HG03097 (cell line): ENCODE results near the gene UTS2.

Experiments
- ATAC-seq: cut with Tn5 transposase; IDR thresholded peaks from one replicate; pipeline ENCODE4 v1.9.1; 2021; ENCODE audit not compliant: unreplicated experiment, low FRiP score

UTS2 gene

GRCh38 chr1:7863756-7864328 lies 11.0 kb upstream of the UTS2 start:
- no peak for ATAC-seq

DNA sequence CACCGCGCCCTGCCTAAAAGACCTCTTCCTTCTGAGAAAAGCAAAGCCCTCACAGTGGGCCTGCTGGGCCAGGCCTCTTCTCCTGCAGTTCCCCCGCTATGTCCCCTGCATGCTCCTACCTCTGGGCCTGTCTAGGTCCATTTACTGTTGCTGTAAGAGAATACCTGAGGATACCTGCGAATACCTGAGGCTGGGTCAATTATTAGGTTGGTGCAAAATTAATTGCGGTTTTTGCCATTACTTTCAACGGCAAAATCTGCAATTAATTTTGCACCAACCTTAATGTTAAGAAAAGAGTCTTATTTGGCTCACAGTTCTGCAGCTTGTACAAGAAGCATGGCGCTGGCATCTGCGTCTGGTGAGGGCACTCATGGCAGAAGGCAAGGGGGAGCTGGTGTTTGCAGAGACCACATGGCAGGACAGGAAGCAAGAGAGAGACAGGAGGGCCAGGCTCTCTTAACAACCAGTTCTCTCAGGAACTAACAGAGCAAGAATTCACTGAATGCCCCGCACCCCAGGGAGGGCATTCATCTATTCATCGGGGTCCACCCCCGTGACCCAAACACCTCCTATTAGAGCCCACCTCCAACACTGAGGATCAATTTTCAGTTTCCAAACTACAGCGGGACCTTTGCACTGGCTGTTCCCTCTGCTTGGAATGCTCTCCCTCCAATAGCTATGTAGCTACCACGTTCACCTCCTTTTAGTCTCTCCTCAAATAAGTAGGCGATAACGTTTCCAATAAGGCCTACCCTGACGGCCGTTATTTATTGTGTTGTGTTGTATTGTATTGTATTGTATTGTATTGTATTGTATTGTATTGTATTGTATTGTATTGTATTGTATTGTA lies 9.6 kb upstream of the UTS2 start:
- no peak for ATAC-seq

DNA sequence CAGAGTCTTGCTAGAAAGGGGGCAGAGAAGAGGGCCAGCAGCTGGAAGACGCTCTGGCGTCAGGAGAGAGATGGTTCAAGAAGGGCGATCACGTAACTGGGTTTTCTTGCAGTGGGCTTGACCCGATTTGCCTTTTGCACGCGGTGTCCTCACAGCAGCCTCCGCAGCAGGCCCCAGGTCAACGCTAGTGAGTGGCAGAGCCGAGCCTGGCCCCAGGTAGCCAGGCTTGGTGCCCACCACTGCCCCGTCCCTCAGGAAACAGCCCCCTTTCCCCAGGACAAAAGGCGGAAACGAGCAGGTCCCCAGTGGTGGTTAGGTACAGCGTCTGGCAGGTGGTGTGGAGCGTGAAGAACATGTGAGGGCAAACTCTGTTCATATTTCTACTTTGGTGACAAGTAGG lies 8.6 kb upstream of the UTS2 start:
- no peak for ATAC-seq

- ATAC-seq, result no peak
Measured at GRCh38 chr1:7860130-7860529, 7.3 kb upstream of the UTS2 start.

DNA sequence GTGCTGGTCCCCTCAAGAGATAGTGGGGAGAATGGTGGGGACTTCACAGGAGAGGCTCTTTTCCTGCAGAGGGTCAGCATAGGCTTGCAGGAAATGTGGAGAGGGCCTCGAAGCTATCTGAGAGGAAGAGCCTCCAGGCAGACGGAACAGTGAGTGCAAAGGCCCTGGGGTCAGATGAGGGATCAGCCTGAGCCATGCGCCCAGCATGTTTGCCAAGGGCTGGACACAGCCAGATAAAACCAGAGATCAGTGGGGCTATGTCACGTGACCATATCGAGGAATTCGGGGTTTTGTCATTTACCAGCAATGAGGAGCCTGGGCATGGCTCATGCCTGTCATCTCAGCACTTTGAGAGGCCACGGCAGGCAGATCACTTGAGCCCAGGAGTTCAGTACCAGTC lies 6.5 kb upstream of the UTS2 start:
- ATAC-seq, result no peak

DNA sequence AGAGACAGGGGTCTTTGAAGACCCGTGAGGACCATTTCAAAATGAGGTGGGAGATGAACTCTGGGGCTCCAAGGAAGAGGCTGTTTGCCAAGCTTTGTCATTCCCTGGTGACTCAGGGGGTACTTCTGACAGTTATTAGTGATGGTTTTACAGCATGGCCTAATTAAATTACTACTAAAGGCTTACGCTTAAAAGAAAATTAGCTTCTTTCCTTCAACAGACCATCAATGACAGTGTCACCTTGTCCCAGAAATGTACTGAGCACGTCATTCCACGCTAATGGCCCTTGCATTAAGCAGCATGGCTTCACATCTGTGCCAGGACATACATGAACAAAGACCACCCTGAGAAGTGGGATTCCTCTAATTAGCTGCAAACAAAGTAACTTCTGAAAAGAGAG lies 5.1 kb upstream of the UTS2 start:
- no peak for ATAC-seq

GRCh38 chr1:7857000-7857399 lies 4.1 kb upstream of the UTS2 start:
- ATAC-seq, result no peak

- ATAC-seq, result no peak
Measured at GRCh38 chr1:7856345-7856744, 3.5 kb upstream of the UTS2 start.

DNA sequence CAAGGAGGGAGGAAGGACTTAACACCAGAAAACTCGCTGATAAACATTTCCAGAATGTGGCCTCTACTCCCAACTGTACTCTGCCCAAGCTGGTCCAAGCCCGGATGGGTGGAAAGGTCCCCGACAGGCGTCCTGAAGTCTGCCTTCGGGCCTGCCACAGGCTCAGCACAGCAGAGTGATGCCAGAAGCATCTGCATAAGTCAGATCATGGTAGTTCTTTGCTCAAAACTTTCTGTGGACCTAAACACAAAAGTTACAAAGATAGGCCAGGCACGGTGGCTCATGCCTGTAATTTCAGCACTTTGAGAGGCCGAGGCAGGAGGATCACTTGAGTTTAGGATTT lies 790 bp upstream of the UTS2 start:
- no peak for ATAC-seq

DNA sequence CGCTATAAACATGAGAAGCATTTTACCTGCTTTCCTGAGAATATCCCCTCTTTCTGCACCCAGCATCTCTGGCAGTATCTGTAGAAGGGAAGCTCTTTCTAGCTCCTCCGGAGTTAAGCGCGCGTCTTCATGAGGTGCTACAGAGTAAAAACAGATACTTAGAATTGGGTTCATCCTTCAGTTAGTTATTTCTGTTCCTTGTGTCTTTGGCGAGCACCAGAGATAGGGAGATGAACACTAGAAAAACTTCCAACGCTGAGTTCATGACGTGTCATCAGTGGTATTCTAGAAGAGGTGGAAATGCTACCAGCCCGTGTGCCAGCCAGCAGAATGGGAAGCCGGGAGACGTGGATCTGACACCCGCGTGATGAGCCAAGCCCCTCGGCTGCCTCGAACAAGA lies 2.1 kb downstream of the UTS2 start:
- no peak for ATAC-seq

DNA sequence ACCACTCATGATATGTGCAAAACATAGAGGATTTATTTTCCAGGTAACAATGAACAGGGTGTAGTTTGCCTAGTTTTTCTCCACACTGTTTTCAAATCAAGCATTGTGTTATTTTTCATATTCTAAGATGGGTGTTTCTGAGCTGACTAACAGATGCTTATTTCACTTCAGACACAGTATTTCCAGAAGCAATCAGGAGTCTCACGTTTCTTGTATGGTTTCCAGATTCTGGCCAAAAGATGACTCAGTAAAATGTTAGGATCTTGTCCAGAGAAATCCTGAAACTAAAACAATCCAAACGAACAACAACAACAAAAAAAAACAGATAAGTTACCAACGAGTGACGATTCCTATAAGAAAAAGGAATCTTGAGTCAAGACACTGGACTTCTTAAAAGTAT lies 5.3 kb downstream of the UTS2 start:
- ATAC-seq, result no peak

DNA sequence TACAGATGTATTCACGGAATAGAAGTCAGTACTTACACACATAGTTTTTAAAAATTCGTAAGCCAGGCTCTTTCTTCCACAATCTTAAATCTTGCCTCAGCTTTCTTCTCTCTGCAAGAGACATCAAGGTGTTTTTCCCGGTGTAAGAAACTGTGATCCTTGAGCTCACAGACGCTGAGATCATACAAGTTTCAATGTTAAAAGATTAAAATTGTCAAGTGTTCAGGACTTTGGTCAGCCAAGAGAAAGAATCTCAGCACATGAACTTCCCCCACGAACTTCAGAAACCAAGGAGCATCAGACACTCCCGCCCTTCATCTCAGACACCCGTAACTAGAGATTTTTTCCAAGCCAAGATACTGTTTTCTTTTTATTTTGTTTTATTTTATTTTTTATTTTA lies 6.2 kb downstream of the UTS2 start:
- ATAC-seq, result no peak

DNA sequence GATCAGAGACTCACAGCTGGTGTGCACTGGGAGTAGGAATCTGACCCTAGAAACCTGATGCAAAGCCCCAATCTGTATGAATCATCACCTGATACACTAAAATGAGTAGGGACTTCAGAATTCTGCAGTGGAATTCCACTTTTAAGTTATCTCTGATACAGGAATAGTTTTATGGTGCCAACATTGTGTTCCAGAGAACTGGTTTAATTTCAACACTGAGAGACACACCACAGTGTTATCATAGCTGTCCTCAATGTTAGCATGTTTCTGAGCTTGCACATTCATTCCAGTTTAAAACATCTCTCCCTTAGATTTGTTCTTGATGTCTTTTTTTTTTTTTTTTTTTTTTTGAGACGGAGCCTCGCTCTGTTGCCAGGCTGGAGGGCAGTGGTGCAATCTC lies 7.1 kb downstream of the UTS2 start:
- no peak for ATAC-seq

DNA sequence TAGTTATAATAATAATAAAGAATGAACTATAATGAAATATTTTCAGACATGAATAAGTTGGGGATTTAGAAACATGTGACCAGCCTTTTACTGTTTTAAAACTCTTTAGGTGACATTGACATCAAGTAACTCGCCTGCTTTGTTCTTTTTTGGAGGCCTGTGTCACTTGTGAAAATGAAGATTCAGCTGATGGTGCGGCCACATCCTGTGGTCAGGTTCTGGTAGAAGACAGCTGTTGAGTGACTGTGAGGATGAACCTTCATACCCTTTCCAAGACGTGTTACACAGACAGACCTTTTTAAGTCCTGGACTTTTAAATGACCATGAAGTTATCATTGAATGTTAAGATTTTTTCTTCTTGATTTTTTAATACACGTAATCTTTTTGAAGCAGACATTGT lies 10.3 kb downstream of the UTS2 start:
- ATAC-seq, result no peak

- no peak for ATAC-seq
Measured at GRCh38 chr1:7839526-7839925, 13.3 kb downstream of the UTS2 start.

DNA sequence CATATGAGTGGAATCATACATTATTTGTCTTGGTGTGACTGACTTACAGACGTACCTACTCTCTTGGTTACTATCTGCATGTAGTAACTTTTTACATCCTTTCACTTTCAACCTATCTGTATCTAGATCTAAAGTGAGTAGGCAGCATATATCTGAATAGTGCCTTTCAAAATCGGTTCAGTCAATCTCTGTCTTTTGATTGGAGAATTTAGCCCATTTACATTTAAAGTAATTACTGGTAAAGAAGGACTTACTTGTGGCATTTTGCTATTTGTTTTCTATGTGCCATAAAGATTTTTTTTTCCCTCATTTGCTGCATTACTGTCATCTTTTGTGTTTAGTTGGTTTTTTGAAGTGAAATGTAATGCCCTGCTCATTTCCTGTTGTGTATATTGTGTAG lies 14.2 kb downstream of the UTS2 start:
- ATAC-seq, result no peak

GRCh38 chr1:7833035-7833434 lies 19.8 kb downstream of the UTS2 start:
- no peak for ATAC-seq

DNA sequence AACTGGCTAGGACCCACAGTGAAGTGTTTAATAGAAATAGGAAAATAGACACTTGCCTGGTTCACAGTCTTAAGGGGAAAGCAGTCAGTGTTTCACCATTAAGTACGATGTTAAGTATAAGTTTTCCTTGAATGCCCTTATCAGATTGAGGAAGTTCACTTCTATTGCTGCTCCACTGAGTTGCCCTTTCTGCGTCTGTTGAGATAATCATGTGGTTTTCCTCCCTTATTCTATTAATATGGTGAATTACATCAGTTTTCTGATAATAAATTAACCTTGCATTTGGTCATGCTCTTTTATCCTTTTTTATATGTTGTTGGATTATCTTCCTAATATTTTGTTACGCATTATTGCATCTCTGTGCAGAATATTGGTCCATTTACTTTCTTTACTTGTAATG lies 21.4 kb downstream of the UTS2 start:
- ATAC-seq, result no peak

GRCh38 chr1:7827126-7827955 lies 25.5 kb downstream of the UTS2 start:
- no peak for ATAC-seq

DNA sequence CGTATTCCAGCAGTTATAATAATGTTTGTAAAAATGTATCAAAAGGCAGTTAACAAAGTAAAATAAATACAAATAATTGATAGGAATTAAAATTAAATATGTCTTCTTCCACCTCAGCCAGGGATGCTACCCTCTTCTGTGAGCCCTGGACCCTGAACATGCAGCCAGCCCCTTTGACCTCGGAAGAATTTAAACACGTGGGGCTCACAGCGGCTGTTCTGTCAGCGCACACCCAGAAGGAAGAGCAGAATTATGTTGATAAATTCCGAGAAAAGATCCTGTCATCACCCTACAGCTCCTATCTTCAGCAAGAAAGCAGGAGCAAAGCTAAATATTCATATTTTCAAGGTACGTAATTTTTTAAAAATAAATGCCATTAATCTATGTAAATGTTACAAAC lies 26.5 kb downstream of the UTS2 start:
- ATAC-seq, result no peak

DNA sequence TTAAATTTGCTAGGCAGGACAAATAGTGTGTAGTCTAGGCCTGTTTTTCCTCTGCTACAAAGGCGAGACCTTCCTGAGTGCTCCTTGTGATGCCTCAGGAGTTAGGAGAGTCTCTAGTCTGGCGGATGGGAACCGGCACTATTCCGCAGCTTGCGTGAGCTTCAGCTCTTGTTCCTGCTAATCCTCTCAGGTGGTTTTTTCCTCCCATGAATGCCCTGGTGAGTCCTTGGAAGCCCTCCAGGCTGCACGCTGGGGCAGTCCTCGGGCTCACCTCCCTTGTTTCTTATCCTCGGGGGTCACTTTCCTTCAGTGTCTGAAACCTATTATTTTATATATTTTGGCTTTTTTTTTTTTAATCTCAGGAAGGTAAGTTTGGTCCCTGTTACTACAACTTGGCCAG lies 28.2 kb downstream of the UTS2 start:
- no peak for ATAC-seq

DNA sequence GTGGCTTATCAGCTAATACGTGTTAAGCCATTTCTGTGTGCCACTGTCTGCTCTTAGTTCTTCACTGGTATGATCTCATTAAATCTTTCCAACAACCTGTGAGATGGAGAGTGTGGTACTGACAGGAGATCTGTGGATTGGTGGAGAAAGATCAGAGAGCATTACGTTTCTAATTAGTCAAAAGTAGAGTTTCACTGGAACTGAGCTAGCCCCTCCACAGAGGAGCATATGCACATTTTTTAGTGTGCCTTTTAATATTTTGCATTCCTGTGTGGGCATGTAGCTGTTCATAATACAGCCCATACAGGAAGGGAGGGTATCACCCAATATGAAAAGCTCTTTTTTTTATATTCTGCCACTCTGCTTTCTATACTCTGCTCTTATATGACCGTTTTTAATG lies 31.6 kb downstream of the UTS2 start:
- ATAC-seq, result no peak
